ENCODE data around the gene RNF150. TPM values are rescaled to one million over a fixed set of nuclear protein-coding genes. Genes with fewer than 3 reads are reported as not detected.

Gene RNF150
- total and polyA plus RNA-seq, 2 of the 8 experiments (the other 6 are each of a cell fraction or from before 2014, with no cell fraction given): 3.4 to 4.8 TPM

DNA sequence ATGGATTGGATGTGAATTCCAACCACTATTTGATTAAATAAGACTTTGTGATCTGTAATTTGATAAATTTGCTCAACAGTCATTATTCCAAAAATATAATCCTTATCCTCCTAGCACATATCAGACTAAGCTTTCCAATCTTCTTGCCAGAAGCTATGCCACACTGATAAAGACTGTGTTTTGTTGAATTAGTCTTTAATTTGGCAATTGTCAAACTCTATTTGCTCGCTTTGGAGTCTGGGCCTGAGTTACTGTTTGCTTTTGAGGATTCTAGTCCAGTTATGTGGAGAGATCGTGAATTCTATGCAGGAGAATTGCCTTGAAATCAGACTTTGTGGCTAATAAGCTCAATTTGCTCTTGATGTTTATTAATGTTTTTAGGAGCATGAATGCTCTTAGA is 10.9 kb upstream of the RNF150 start:
- Histone ChIP-seq H2AK5ac (ENCODE audit: low read depth, low read length) (no peak overlapping the region), H3K27me3 (replicated peaks in 1 of 4; ENCODE audit: control insufficient read depth in 3 of 4, extremely low read depth in 1 of 4, insufficient read depth in 3 of 4, low read length in 3 of 4) (no peaks in the 10 kb centered on the region), H2BK5ac (ENCODE audit: low read depth, low read length) (no peak overlapping the region), H4K91ac (replicated peaks; ENCODE audit: insufficient read length, low read length) (no peak overlapping the region), H3K56ac (replicated peaks; ENCODE audit: insufficient read length, low read depth, low read length) (no peak overlapping the region), H3K27ac (ENCODE audit: low read depth, low read length) (no peak overlapping the region), H3K36me3 (ENCODE audit: control insufficient read depth in 2 of 4, insufficient read depth in 4 of 4, low read length in 3 of 4) (no peaks in the 10 kb centered on the region), H3K9me3 (ENCODE audit: insufficient read depth in 2 of 2, low read depth in 1 of 2, low read length in 1 of 2) (no peaks in the 10 kb centered on the region), H2BK15ac (ENCODE audit: low read length) (no peak overlapping the region), H3K23ac (ENCODE audit: insufficient read length) (no peak overlapping the region), H3K4ac (replicated peaks; ENCODE audit: insufficient read length, low read depth, low read length) (no peak overlapping the region), H3K14ac (ENCODE audit: insufficient read length) (no peak overlapping the region), H3K79me1 (ENCODE audit: low read depth, low read length) (no peaks in the 10 kb centered on the region), H4K8ac (ENCODE audit: extremely low read depth, insufficient read depth, low read length) (no peak overlapping the region), H3K18ac (ENCODE audit: extremely low read depth, low read length) (no peak overlapping the region), H4K20me1 (replicated peaks in 1 of 2; ENCODE audit: control insufficient read depth in 1 of 2, insufficient read depth in 2 of 2, low read length in 2 of 2) (no peaks in the 10 kb centered on the region), H4K5ac (ENCODE audit: insufficient read length, low read depth, low read length) (no peak overlapping the region), H3K79me2 (ENCODE audit: control insufficient read depth in 1 of 2, insufficient read depth in 2 of 2, low read length in 2 of 2) (no peaks in the 10 kb centered on the region), H3K9ac (replicated peaks in 1 of 4; ENCODE audit: extremely low read depth in 1 of 4, low read depth in 3 of 4, low read length in 3 of 4) (no peak overlapping the region), H3K4me2 (ENCODE audit: insufficient read depth in 1 of 2, low read depth in 2 of 2, low read length in 2 of 2) (no peak overlapping the region), H2AFZ (ENCODE audit: low read length) (no peak overlapping the region), H3K4me1 (replicated peaks in 1 of 4; ENCODE audit: control insufficient read depth in 3 of 4, insufficient read depth in 4 of 4, low read length in 3 of 4) (no peaks in the 10 kb centered on the region), H3K4me3 (ENCODE audit: extremely low read depth in 1 of 4, insufficient read depth in 2 of 4, low read depth in 3 of 4, low read length in 4 of 4) (no peak overlapping the region), H2BK20ac (ENCODE audit: low read length) (no peak overlapping the region), H2BK12ac (ENCODE audit: low read depth, low read length) (no peak overlapping the region), H3K23me2 (ENCODE audit: low read depth, low read length) (no peaks in the 10 kb centered on the region), H2BK120ac (replicated peaks; ENCODE audit: low read depth, low read length) (no peak overlapping the region)
- CTCF ChIA-PET (ENCODE audit: partially characterized antibody): interaction anchor here (4.1 kb wide), 1 partner anchor 11 kb away, joined by 24 read pairs; the partner anchor contains the start of gene RNF150
- TF ChIP-seq POU5F1 (IDR thresholded peaks at IDR 0.05; ENCODE audit: low read depth, low read length) (no peak), ZNF274 (IDR thresholded peaks at IDR 0.05; ENCODE audit: borderline replicate concordance, extremely low read depth, low read length) (no peak)
- DNase-seq (ENCODE audit: low read depth in 1 of 2, low spot score in 2 of 2): no peak
- WGBS, 2 experiments (ENCODE audit: extremely low coverage in 1 of 2, insufficient coverage in 1 of 2, insufficient read length in 1 of 2, insufficient replicate concordance in 2 of 2, low coverage in 1 of 2, low lambda C conversion rate in 2 of 2, missing lambda C conversion rate in 1 of 2): 90% methylated on average over 2 of the region's 2 CpGs; no CpG with 5 or more reads in 1 of the 2 experiments
- FAIRE-seq: no peak
- POLR2A ChIA-PET (ENCODE audit: partially characterized antibody): no interaction called here

All from H1 (cell line).